Caco-2 (cell line): Measurements from ENCODE around the gene PTCD1. TPM values are rescaled to one million over a fixed set of nuclear protein-coding genes. Genes with fewer than 3 reads are reported as not detected.
A peak's percentile ranks its signal among the peaks of the same experiment; 100 is the strongest.

ENCODE experiments used
- BruUV-seq: library from RNA; stranded (reverse); fragments of 400-500 nt; replicated peaks from 2 replicates; lab custom pipeline; 2021; lab: Mats Ljungman, UMichigan
- CTCF ChIA-PET: fragments of 300-600 bp; sonication (Branson Sonifier 250); formaldehyde crosslinking; loops from one replicate; lab custom pipeline; 2022; ENCODE audit warnings: antibody characterized with exemption; lab: Charles Lee
- POLR2A ChIA-PET: fragments of 300-600 bp; sonication (Branson Sonifier 250); formaldehyde crosslinking; loops from one replicate; lab custom pipeline; 2022; ENCODE audit warnings: antibody characterized with exemption; lab: Charles Lee
- DNase-seq, 2 experiments: peaks; one replicate each; pipeline versions ENCODE4 v3.0.0 to v3.0.0-alpha.2; 2020 to 2022
- H3K27me3 ChIP-seq: replicated peaks from 2 replicates; pipeline ENCODE4 v1.6.0; 2011; ENCODE audit warnings: low read length; ENCODE audit not compliant: control insufficient read depth, insufficient read depth
- H3K36me3 ChIP-seq: 2 replicates; pipeline ENCODE4 v1.5.1; 2011; ENCODE audit warnings: low read length; ENCODE audit not compliant: control insufficient read depth, insufficient read depth
- H3K4me1 ChIP-seq: fragments of 250-450 bp; sonication (Bioruptor Pico); 2 replicates; pipeline ENCODE4 v1.5.1; 2020; ENCODE audit warnings: mild to moderate bottlenecking
- H3K4me3 ChIP-seq: 2 replicates; pipeline ENCODE4 v1.5.1; 2011; ENCODE audit warnings: low read depth, mild to moderate bottlenecking, control low read depth, low read length
- H3K9me3 ChIP-seq: fragments of 250-450 bp; sonication (Bioruptor Pico); 2 replicates; pipeline ENCODE4 v1.5.1; 2020; ENCODE audit warnings: mild to moderate bottlenecking, moderate library complexity
- H3K27ac Mint-ChIP-seq: one replicate; pipeline ENCODE4 v1.8.0; 2022; ENCODE audit warnings: mixed read lengths; ENCODE audit not compliant: unreplicated experiment
- H3K27me3 Mint-ChIP-seq: one replicate; pipeline ENCODE4 v1.8.0; 2022; ENCODE audit warnings: mixed read lengths; ENCODE audit not compliant: insufficient read depth, unreplicated experiment
- H3K36me3 Mint-ChIP-seq: one replicate; pipeline ENCODE4 v1.8.0; 2022; ENCODE audit warnings: mild to moderate bottlenecking, mixed read lengths; ENCODE audit not compliant: insufficient read depth, unreplicated experiment
- H3K4me1 Mint-ChIP-seq: one replicate; pipeline ENCODE4 v1.8.0; 2022; ENCODE audit warnings: low read depth, mixed read lengths; ENCODE audit not compliant: unreplicated experiment
- H3K4me3 Mint-ChIP-seq: one replicate; pipeline ENCODE4 v1.8.0; 2022; ENCODE audit warnings: mild to moderate bottlenecking, moderate library complexity, mixed read lengths; ENCODE audit not compliant: unreplicated experiment
- H3K9me3 Mint-ChIP-seq: one replicate; pipeline ENCODE4 v1.8.0; 2022; ENCODE audit warnings: mixed read lengths; ENCODE audit not compliant: unreplicated experiment
- CTCF ChIP-seq, 2 experiments: fragments of 200-600 bp in 1 of 2; IDR thresholded peaks; 1 replicate in 1 of 2; 2 replicates in 1 of 2; pipeline versions ENCODE4 v1.5.1 to v1.8.0; 2011 to 2022; ENCODE audit warnings: antibody characterized with exemption in 1 of 2, control low read depth in 1 of 2, inconsistent platforms in 1 of 2, low read depth in 1 of 2, low read length in 1 of 2, mild to moderate bottlenecking in 1 of 2, moderate library complexity in 1 of 2; ENCODE audit not compliant: insufficient read depth in 1 of 2, severe bottlenecking in 1 of 2, unreplicated experiment in 1 of 2
- intact Hi-C: fragments of 100-400 bp; cut with micrococcal nuclease; formaldehyde crosslinking; loops from one replicate; pipeline ENCODE4 v1.10.0; 2022; ENCODE audit not compliant: unreplicated experiment
- total RNA-seq: library from RNA; stranded (reverse); gene quantifications from 2 replicates; pipeline ENCODE4 v1.2.3, GENCODE V29; 2022

PTCD1 gene
- total RNA-seq, 1 experiment from 2014 or later = 59.6 TPM

GRCh38 chr7:99465421-99465768 is 26.8 kb upstream of the PTCD1 start:
- Mint-ChIP-seq H3K4me3 (peak overlapping the region; percentile 90), H3K9me3 (no peaks in the 10 kb centered on the region), H3K4me1 (peaks cover 7% of the 10 kb centered on the region), H3K36me3 (peaks cover 53% of the 10 kb centered on the region), H3K27me3 (no peaks in the 10 kb centered on the region), H3K27ac (peak overlapping the region; percentile 98)
- no peaks in the 10 kb centered on the region for H3K9me3 ChIP-seq
- no peaks in the 10 kb centered on the region for H3K4me1 ChIP-seq
- intact Hi-C loops = no loop called here
- CTCF ChIA-PET = interaction anchor here (0.5 to 1.0 kb wide), 2 partner anchors 24 to 50 kb away, joined by 3 to 4 read pairs; no protein-coding TSS in a partner anchor
- TSS peak; percentile 60 for BruUV-seq
- peak overlapping the region; percentile 77 for H3K4me3 ChIP-seq
- no peak for DNase-seq
- POLR2A ChIA-PET = no interaction called here
- H3K27me3 ChIP-seq = no peaks in the 10 kb centered on the region
- TF ChIP-seq CTCF (IDR thresholded peaks at IDR 0.05; ENCODE audit: insufficient read depth in 1 of 2, low read depth in 1 of 2, low read length in 1 of 2, severe bottlenecking in 1 of 2, unreplicated experiment in 1 of 2) = no peak
- no peaks in the 10 kb centered on the region; the same call in none of the 2 replicates for H3K36me3 ChIP-seq

- Mint-ChIP-seq H3K36me3 (peaks cover 93% of the 10 kb centered on the region), H3K9me3 (no peaks in the 10 kb centered on the region), H3K27ac (no peak overlapping the region), H3K27me3 (no peaks in the 10 kb centered on the region), H3K4me1 (peaks cover 10% of the 10 kb centered on the region), H3K4me3 (no peak overlapping the region)
- Histone ChIP-seq H3K9me3 (no peaks in the 10 kb centered on the region), H3K36me3 (peaks cover 5% of the 10 kb centered on the region), H3K4me1 (no peaks in the 10 kb centered on the region), H3K27me3 (no peaks in the 10 kb centered on the region), H3K4me3 (no peak overlapping the region)
- intact Hi-C loops = no loop called here
- ChIA-PET POLR2A (interaction anchor here (0.6 kb wide), 1 partner anchor 14 kb away, joined by 3 read pairs; no protein-coding TSS in a partner anchor), CTCF (no interaction called here)
- DNase-seq = no peak
- no TSS peak for BruUV-seq
- no peak for TF ChIP-seq CTCF (IDR thresholded peaks at IDR 0.05; ENCODE audit: insufficient read depth in 1 of 2, low read depth in 1 of 2, low read length in 1 of 2, severe bottlenecking in 1 of 2, unreplicated experiment in 1 of 2)
These were observed 22.6 kb upstream of the PTCD1 start for GRCh38 chr7:99461221-99461620.

- Mint-ChIP-seq H3K4me1 (peaks cover 10% of the 10 kb centered on the region), H3K27ac (peak overlapping the region; percentile 23), H3K36me3 (peaks cover 93% of the 10 kb centered on the region), H3K27me3 (no peaks in the 10 kb centered on the region), H3K4me3 (no peak overlapping the region), H3K9me3 (no peaks in the 10 kb centered on the region)
- POLR2A ChIA-PET = interaction anchor here (0.6 kb wide), 1 partner anchor 14 kb away, joined by 3 read pairs; no protein-coding TSS in a partner anchor
- intact Hi-C loops = no loop called here
- CTCF ChIA-PET = no interaction called here
- no peak for DNase-seq
- Histone ChIP-seq H3K4me1 (no peaks in the 10 kb centered on the region), H3K36me3 (peaks cover 5% of the 10 kb centered on the region), H3K27me3 (no peaks in the 10 kb centered on the region), H3K4me3 (no peak overlapping the region), H3K9me3 (no peaks in the 10 kb centered on the region)
- TF ChIP-seq CTCF (IDR thresholded peaks at IDR 0.05; ENCODE audit: insufficient read depth in 1 of 2, low read depth in 1 of 2, low read length in 1 of 2, severe bottlenecking in 1 of 2, unreplicated experiment in 1 of 2) = no peak
- no TSS peak for BruUV-seq
These were observed 22.1 kb upstream of the PTCD1 start for GRCh38 chr7:99460651-99461050.
